OCI-LY1 (cell line): Measurements from ENCODE around the gene UBE2C.

Experiments used
- H2AFZ ChIP-seq: fragments of 200-600 bp; sonication (generic), shearing (Covaris generic); 2 replicates; pipeline ENCODE4 v1.6.0; 2014; ENCODE audit warnings: antibody characterized with exemption, mild to moderate bottlenecking, low read length
- H3F3A ChIP-seq: fragments of 200-600 bp; sonication (generic), shearing (Covaris generic); 2 replicates; pipeline ENCODE4 v1.6.0; 2014; ENCODE audit warnings: mild to moderate bottlenecking, antibody characterized with exemption, low read length, moderate library complexity; ENCODE audit not compliant: insufficient read depth
- H3K27ac ChIP-seq: fragments of 200-600 bp; sonication (generic); 2 replicates; pipeline ENCODE4 v1.5.1; 2014; ENCODE audit warnings: low read length, mixed run types, mild to moderate bottlenecking, low read depth; ENCODE audit not compliant: poor library complexity, severe bottlenecking
- H3K27me3 ChIP-seq: fragments of 200-600 bp; sonication (generic); 2 replicates; pipeline ENCODE4 v1.6.0; 2014; ENCODE audit warnings: antibody characterized with exemption, mild to moderate bottlenecking, low read length, moderate library complexity; ENCODE audit not compliant: insufficient read depth
- H3K36me3 ChIP-seq: fragments of 200-600 bp; sonication (generic); 2 replicates; pipeline ENCODE4 v1.6.1; 2014; ENCODE audit warnings: mild to moderate bottlenecking, antibody characterized with exemption, low read length, moderate library complexity, mixed read lengths; ENCODE audit not compliant: insufficient read depth
- H3K4me1 ChIP-seq: fragments of 200-600 bp; sonication (generic); 2 replicates; pipeline ENCODE4 v1.5.1; 2014; ENCODE audit warnings: mild to moderate bottlenecking, low read length, moderate library complexity; ENCODE audit not compliant: insufficient read depth, severe bottlenecking
- H3K4me2 ChIP-seq: fragments of 200-600 bp; sonication (generic), shearing (Covaris generic); 2 replicates; pipeline ENCODE4 v1.6.1; 2014; ENCODE audit warnings: low read length
- H3K4me3 ChIP-seq: fragments of 200-600 bp; sonication (generic); 2 replicates; pipeline ENCODE4 v1.5.1; 2014; ENCODE audit warnings: low read length, low read depth, mild to moderate bottlenecking, mixed read lengths; ENCODE audit not compliant: poor library complexity, severe bottlenecking
- H3K79me2 ChIP-seq: fragments of 200-600 bp; shearing (Covaris generic); 2 replicates; pipeline ENCODE4 v1.6.1; 2016; ENCODE audit warnings: mixed run types, low read length, mixed read lengths; ENCODE audit not compliant: insufficient read depth
- H3K9ac ChIP-seq: fragments of 200-600 bp; sonication (generic), shearing (Covaris generic); 2 replicates; pipeline ENCODE4 v1.6.1; 2014; ENCODE audit warnings: mild to moderate bottlenecking, low read length, mixed read lengths
- H3K9me2 ChIP-seq: fragments of 200-600 bp; sonication (generic), shearing (Covaris generic); 2 replicates; pipeline ENCODE4 v1.6.1; 2014; ENCODE audit warnings: low read depth, mild to moderate bottlenecking, low read length, mixed read lengths
- H3K9me3 ChIP-seq: fragments of 200-600 bp; shearing (Covaris generic); 2 replicates; pipeline ENCODE4 v1.6.1; 2014; ENCODE audit warnings: low read length, mixed read lengths
- H4K20me1 ChIP-seq: fragments of 200-600 bp; sonication (generic), shearing (Covaris generic); 2 replicates; pipeline ENCODE4 v1.6.0; 2016; ENCODE audit warnings: mild to moderate bottlenecking, low read length; ENCODE audit not compliant: insufficient read depth
- EZH2 ChIP-seq: fragments of 200-600 bp; sonication (generic), shearing (Covaris generic); IDR thresholded peaks from 2 replicates; pipeline ENCODE4 v1.8.0; 2017; ENCODE audit warnings: borderline replicate concordance, mixed run types, mild to moderate bottlenecking, antibody characterized with exemption, low read length, moderate library complexity, mixed read lengths
- TF ChIP-seq, protein P1 (sequence below): fragments of 200-600 bp; sonication (generic), shearing (Covaris generic); IDR thresholded peaks from 2 replicates; pipeline ENCODE4 v1.5.1; 2017; ENCODE audit warnings: mild to moderate bottlenecking, antibody characterized with exemption, low read length, moderate library complexity, mixed read lengths

The UBE2C gene

GRCh38 chr20:45848969-45849582, 36.6 kb downstream of the UBE2C start:
- TF ChIP-seq EZH2 = no peak
- TF ChIP-seq, protein P1, sequence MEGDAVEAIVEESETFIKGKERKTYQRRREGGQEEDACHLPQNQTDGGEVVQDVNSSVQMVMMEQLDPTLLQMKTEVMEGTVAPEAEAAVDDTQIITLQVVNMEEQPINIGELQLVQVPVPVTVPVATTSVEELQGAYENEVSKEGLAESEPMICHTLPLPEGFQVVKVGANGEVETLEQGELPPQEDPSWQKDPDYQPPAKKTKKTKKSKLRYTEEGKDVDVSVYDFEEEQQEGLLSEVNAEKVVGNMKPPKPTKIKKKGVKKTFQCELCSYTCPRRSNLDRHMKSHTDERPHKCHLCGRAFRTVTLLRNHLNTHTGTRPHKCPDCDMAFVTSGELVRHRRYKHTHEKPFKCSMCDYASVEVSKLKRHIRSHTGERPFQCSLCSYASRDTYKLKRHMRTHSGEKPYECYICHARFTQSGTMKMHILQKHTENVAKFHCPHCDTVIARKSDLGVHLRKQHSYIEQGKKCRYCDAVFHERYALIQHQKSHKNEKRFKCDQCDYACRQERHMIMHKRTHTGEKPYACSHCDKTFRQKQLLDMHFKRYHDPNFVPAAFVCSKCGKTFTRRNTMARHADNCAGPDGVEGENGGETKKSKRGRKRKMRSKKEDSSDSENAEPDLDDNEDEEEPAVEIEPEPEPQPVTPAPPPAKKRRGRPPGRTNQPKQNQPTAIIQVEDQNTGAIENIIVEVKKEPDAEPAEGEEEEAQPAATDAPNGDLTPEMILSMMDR = no peak
- no peak overlapping the region for H3K4me2 ChIP-seq
- no peaks in the 10 kb centered on the region for H3K4me1 ChIP-seq
- no peak overlapping the region for H3K9ac ChIP-seq
- H3K36me3 ChIP-seq = peaks cover 40% of the 10 kb centered on the region
- H2AFZ ChIP-seq = no peak overlapping the region
- H3F3A ChIP-seq = no peaks in the 10 kb centered on the region
- no peak overlapping the region for H3K4me3 ChIP-seq
- no peaks in the 10 kb centered on the region for H3K9me2 ChIP-seq
- H3K27ac ChIP-seq = no peak overlapping the region
- H4K20me1 ChIP-seq = no peaks in the 10 kb centered on the region
- H3K9me3 ChIP-seq = no peaks in the 10 kb centered on the region
- H3K79me2 ChIP-seq = no peaks in the 10 kb centered on the region
- no peaks in the 10 kb centered on the region for H3K27me3 ChIP-seq

- H3K4me3 ChIP-seq = no peak overlapping the region
- H3F3A ChIP-seq = no peaks in the 10 kb centered on the region
- H3K9me2 ChIP-seq = no peaks in the 10 kb centered on the region
- no peak overlapping the region for H3K9ac ChIP-seq
- no peaks in the 10 kb centered on the region for H3K9me3 ChIP-seq
- H3K4me2 ChIP-seq = no peak overlapping the region
- H3K27ac ChIP-seq = no peak overlapping the region
- TF ChIP-seq, protein P1 = no peak
- no peak for TF ChIP-seq EZH2
- no peaks in the 10 kb centered on the region for H3K4me1 ChIP-seq
- no peaks in the 10 kb centered on the region for H3K79me2 ChIP-seq
- no peaks in the 10 kb centered on the region for H3K27me3 ChIP-seq
- no peaks in the 10 kb centered on the region for H4K20me1 ChIP-seq
- H2AFZ ChIP-seq = no peak overlapping the region
- H3K36me3 ChIP-seq = peaks cover 28% of the 10 kb centered on the region
These were observed 37.8 kb downstream of the UBE2C start for GRCh38 chr20:45850238-45850637.

DNA sequence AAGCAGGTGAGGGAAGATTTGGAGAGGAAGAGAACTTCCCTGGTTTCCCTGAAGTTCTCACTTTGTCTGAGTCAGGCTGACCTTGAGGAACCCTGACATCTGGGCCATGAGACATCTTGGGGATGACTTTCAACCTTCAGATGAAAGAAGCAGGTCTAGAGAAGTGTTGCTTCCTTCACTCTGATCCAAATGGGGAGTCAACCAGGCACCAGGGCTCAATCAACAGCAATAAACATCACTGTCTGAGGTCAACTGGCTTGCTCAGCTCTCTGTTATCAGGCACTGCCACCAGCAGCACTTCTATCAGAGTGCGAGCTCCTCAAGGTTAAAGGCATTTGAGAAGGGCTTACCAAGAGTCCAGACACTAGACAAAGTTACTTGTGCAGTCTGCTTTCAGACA, 38.5 kb downstream of the UBE2C start:
- no peak overlapping the region for H3K9ac ChIP-seq
- H3F3A ChIP-seq = no peaks in the 10 kb centered on the region
- no peak overlapping the region for H2AFZ ChIP-seq
- TF ChIP-seq, protein P1 = no peak
- TF ChIP-seq EZH2 = no peak
- H3K36me3 ChIP-seq = peaks cover 23% of the 10 kb centered on the region; the same call in 1 of the 2 replicates
- no peaks in the 10 kb centered on the region for H3K9me3 ChIP-seq
- H3K4me1 ChIP-seq = peaks cover 4% of the 10 kb centered on the region
- no peak overlapping the region for H3K4me2 ChIP-seq
- H3K9me2 ChIP-seq = no peaks in the 10 kb centered on the region
- H4K20me1 ChIP-seq = no peaks in the 10 kb centered on the region
- H3K27me3 ChIP-seq = no peaks in the 10 kb centered on the region
- H3K4me3 ChIP-seq = no peak overlapping the region
- no peak overlapping the region for H3K27ac ChIP-seq
- peaks cover 3% of the 10 kb centered on the region; the same call in 1 of the 2 replicates for H3K79me2 ChIP-seq
